Loucy (cell line): ENCODE results near the gene HPSE2.
A peak's percentile ranks its signal among the peaks of the same experiment; 100 is the strongest.

ENCODE experiments used
- H2AFZ ChIP-seq: fragments of 200-600 bp; sonication (generic); 2 replicates; pipeline ENCODE4 v1.6.0; 2016; ENCODE audit warnings: antibody characterized with exemption, mild to moderate bottlenecking, low read length, moderate library complexity
- H3F3A ChIP-seq: fragments of 200-600 bp; 2 replicates; pipeline ENCODE4 v1.6.0; 2016; ENCODE audit warnings: antibody characterized with exemption, low read depth, mild to moderate bottlenecking
- H3K27me3 ChIP-seq: fragments of 200-600 bp; sonication (generic); 2 replicates; pipeline ENCODE4 v1.6.1; 2014; ENCODE audit warnings: low read length, mild to moderate bottlenecking; ENCODE audit not compliant: insufficient read depth, poor library complexity, severe bottlenecking
- H3K36me3 ChIP-seq: fragments of 200-600 bp; sonication (generic); 2 replicates; pipeline ENCODE4 v1.6.1; 2016; ENCODE audit warnings: low read length; ENCODE audit not compliant: insufficient read depth
- H3K4me1 ChIP-seq: fragments of 200-600 bp; sonication (generic); 2 replicates; pipeline ENCODE4 v1.5.1; 2014; ENCODE audit warnings: low read length, mild to moderate bottlenecking; ENCODE audit not compliant: insufficient read depth, poor library complexity, severe bottlenecking
- H3K4me2 ChIP-seq: fragments of 200-600 bp; sonication (generic); 2 replicates; pipeline ENCODE4 v1.6.0; 2014; ENCODE audit warnings: antibody characterized with exemption, low read length, low read depth, mild to moderate bottlenecking; ENCODE audit not compliant: poor library complexity, severe bottlenecking
- H3K4me3 ChIP-seq: fragments of 200-600 bp; sonication (generic); 2 replicates; pipeline ENCODE4 v1.5.1; 2014; ENCODE audit warnings: low read length, mild to moderate bottlenecking, mixed read lengths; ENCODE audit not compliant: poor library complexity, severe bottlenecking
- H3K79me2 ChIP-seq: fragments of 200-600 bp; sonication (generic); 2 replicates; pipeline ENCODE4 v1.6.1; 2014; ENCODE audit warnings: low read length; ENCODE audit not compliant: insufficient read depth
- H3K9ac ChIP-seq: fragments of 200-600 bp; sonication (generic); 2 replicates; pipeline ENCODE4 v1.6.0; 2014; ENCODE audit warnings: mild to moderate bottlenecking, low read depth, low read length, moderate library complexity; ENCODE audit not compliant: poor library complexity, severe bottlenecking
- H3K9me2 ChIP-seq: fragments of 200-600 bp; sonication (generic); replicated peaks from 2 replicates; pipeline ENCODE4 v1.6.1; 2016; ENCODE audit warnings: low read depth, low read length, mixed read lengths
- H3K9me3 ChIP-seq: fragments of 200-600 bp; sonication (generic); 2 replicates; pipeline ENCODE4 v1.6.1; 2014; ENCODE audit warnings: mild to moderate bottlenecking, antibody characterized with exemption, low read length, low read depth; ENCODE audit not compliant: insufficient read depth
- H4K20me1 ChIP-seq: fragments of 200-600 bp; sonication (generic); 2 replicates; pipeline ENCODE4 v1.6.0; 2014; ENCODE audit warnings: antibody characterized with exemption, low read length, mild to moderate bottlenecking; ENCODE audit not compliant: insufficient read depth, poor library complexity, severe bottlenecking
- CTCF ChIP-seq: fragments of 200-600 bp; sonication (generic); conservative IDR thresholded peaks from 2 replicates; pipeline ENCODE4 v1.5.1; 2014; ENCODE audit warnings: mild to moderate bottlenecking, antibody characterized with exemption, low read length
- EZH2phosphoT487 ChIP-seq: fragments of 200-600 bp; IDR thresholded peaks from 2 replicates; pipeline ENCODE4 v1.6.1; 2018; ENCODE audit warnings: antibody characterized with exemption, mild to moderate bottlenecking, moderate library complexity, borderline replicate concordance

Gene HPSE2

GRCh38 chr10:98758463-98758862 is 477.2 kb downstream of the HPSE2 start:
- Histone ChIP-seq H3K36me3 (no peaks in the 10 kb centered on the region), H3K4me3 (no peak overlapping the region), H3K9me3 (no peaks in the 10 kb centered on the region), H3F3A (no peaks in the 10 kb centered on the region), H3K9me2 (no peaks in the 10 kb centered on the region), H3K27me3 (no peaks in the 10 kb centered on the region), H4K20me1 (no peaks in the 10 kb centered on the region), H3K4me1 (no peaks in the 10 kb centered on the region), H3K4me2 (no peak overlapping the region), H3K9ac (no peak overlapping the region), H3K79me2 (no peaks in the 10 kb centered on the region), H2AFZ (no peak overlapping the region)
- TF ChIP-seq CTCF: no peak
- no peak for TF ChIP-seq EZH2phosphoT487

- no peak overlapping the region for H3K4me2 ChIP-seq
- H3K36me3 ChIP-seq: no peaks in the 10 kb centered on the region
- TF ChIP-seq EZH2phosphoT487 (no peak), CTCF (peak; percentile 66)
- no peak overlapping the region for H2AFZ ChIP-seq
- H3K9ac ChIP-seq: no peak overlapping the region
- no peaks in the 10 kb centered on the region for H3K79me2 ChIP-seq
- no peaks in the 10 kb centered on the region for H3K4me1 ChIP-seq
- no peak overlapping the region for H3K4me3 ChIP-seq
- no peaks in the 10 kb centered on the region for H3K27me3 ChIP-seq
- no peaks in the 10 kb centered on the region for H3F3A ChIP-seq
- no peaks in the 10 kb centered on the region for H3K9me3 ChIP-seq
- H3K9me2 ChIP-seq: no peaks in the 10 kb centered on the region
- no peaks in the 10 kb centered on the region for H4K20me1 ChIP-seq
These were observed 487.4 kb downstream of the HPSE2 start for GRCh38 chr10:98748298-98748697.

- no peak overlapping the region for H3K4me3 ChIP-seq
- H2AFZ ChIP-seq: no peak overlapping the region
- H3K9me3 ChIP-seq: no peaks in the 10 kb centered on the region
- no peak overlapping the region for H3K4me2 ChIP-seq
- H3K36me3 ChIP-seq: no peaks in the 10 kb centered on the region
- TF ChIP-seq CTCF: peak; percentile 52
- no peak for TF ChIP-seq EZH2phosphoT487
- no peaks in the 10 kb centered on the region for H3K79me2 ChIP-seq
- no peaks in the 10 kb centered on the region for H3F3A ChIP-seq
- no peak overlapping the region for H3K9ac ChIP-seq
- no peaks in the 10 kb centered on the region for H3K4me1 ChIP-seq
- H3K9me2 ChIP-seq: no peaks in the 10 kb centered on the region
- no peaks in the 10 kb centered on the region for H3K27me3 ChIP-seq
- H4K20me1 ChIP-seq: no peaks in the 10 kb centered on the region
These were observed 490.0 kb downstream of the HPSE2 start for GRCh38 chr10:98745645-98746044.
